HG02885 (cell line): Measurements from ENCODE around the gene SNAI1.

Experiments used
- ATAC-seq: cut with Tn5 transposase; IDR thresholded peaks from one replicate; pipeline ENCODE4 v1.9.1; 2021; ENCODE audit warnings: mild to moderate bottlenecking; ENCODE audit not compliant: unreplicated experiment, poor library complexity

The SNAI1 gene

GRCh38 chr20:50029083-50029696, 46.4 kb downstream of the SNAI1 start:
- ATAC-seq: no peak

GRCh38 chr20:50029697-50030461, 47.1 kb downstream of the SNAI1 start:
- ATAC-seq: no peak

GRCh38 chr20:50032955-50033666, 50.3 kb downstream of the SNAI1 start:
- ATAC-seq: no peak

GRCh38 chr20:50034567-50035180, 51.9 kb downstream of the SNAI1 start:
- ATAC-seq: no peak

- no peak for ATAC-seq
Observed at GRCh38 chr20:50036703-50037102, 53.9 kb downstream of the SNAI1 start.

GRCh38 chr20:50037123-50037522, 54.3 kb downstream of the SNAI1 start:
- ATAC-seq: no peak

GRCh38 chr20:50037575-50037974, 54.8 kb downstream of the SNAI1 start:
- no peak for ATAC-seq

- ATAC-seq: no peak
Observed at GRCh38 chr20:50038169-50038568, 55.4 kb downstream of the SNAI1 start.
